DOHH2 (cell line): ENCODE measurements around the gene GTF2F2.

Experiments used
- EZH2phosphoT487 ChIP-seq: fragments of 200-600 bp; sonication (generic); IDR thresholded peaks from 2 replicates; pipeline ENCODE4 v1.6.1; 2017; ENCODE audit warnings: borderline replicate concordance, mild to moderate bottlenecking, antibody characterized with exemption, low read length, moderate library complexity, mixed read lengths
- TF ChIP-seq, protein P1 (sequence below): fragments of 200-600 bp; sonication (generic); IDR thresholded peaks from one replicate; pipeline ENCODE4 v1.5.1; 2014; ENCODE audit warnings: antibody characterized with exemption, mild to moderate bottlenecking, low read depth, low read length; ENCODE audit not compliant: poor library complexity, severe bottlenecking

DNA sequence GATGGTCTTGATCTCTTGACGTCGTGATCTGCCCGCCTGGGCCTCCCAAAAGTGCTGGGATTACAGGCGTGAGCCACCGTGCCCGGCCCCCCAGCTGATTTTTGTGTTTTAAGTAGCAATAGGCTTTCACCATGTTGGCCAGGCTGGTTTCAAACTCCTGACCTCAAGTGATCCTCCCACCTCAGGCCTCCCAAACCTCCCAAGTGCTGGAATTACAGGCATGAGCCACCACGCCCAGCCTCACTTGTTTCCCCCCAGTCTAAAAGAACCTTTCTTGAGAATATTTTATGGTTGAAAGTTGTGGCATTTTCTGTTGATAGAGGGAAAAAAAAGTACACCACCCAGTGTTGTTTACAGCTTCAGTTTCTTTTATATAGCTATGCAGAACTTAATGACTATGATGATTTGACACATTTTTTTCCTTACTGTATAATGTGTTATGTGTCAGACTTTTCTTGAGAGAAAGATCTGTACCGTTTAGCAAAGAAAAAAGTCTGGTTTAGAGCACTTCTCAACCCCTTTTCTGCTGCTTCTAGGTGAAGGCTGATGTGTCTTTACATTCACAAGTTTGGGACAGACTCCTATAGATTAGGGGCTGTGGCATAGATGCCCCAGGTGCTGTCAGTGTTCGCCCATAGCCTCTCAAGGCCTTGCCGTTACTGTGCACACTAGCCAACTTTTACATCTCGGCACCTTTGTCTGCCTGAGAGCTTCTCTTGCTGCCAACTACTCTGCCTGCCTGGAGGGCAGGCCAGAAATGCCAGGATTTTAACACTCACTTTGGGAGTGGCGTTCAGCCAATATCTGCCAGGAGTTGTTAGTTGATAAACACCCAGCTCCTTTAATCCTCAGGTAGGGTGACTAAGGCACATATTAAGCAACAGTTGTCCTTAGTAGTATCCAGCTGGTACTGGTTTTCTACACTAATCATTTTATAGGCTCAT, 47.6 kb downstream of the GTF2F2 start:
- no peak for TF ChIP-seq EZH2phosphoT487
- TF ChIP-seq, protein P1, sequence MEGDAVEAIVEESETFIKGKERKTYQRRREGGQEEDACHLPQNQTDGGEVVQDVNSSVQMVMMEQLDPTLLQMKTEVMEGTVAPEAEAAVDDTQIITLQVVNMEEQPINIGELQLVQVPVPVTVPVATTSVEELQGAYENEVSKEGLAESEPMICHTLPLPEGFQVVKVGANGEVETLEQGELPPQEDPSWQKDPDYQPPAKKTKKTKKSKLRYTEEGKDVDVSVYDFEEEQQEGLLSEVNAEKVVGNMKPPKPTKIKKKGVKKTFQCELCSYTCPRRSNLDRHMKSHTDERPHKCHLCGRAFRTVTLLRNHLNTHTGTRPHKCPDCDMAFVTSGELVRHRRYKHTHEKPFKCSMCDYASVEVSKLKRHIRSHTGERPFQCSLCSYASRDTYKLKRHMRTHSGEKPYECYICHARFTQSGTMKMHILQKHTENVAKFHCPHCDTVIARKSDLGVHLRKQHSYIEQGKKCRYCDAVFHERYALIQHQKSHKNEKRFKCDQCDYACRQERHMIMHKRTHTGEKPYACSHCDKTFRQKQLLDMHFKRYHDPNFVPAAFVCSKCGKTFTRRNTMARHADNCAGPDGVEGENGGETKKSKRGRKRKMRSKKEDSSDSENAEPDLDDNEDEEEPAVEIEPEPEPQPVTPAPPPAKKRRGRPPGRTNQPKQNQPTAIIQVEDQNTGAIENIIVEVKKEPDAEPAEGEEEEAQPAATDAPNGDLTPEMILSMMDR: no peak
